NCI-H2107 treated with DMSO at 0.1 percent for 48 hours (cell line): ENCODE results near the gene SEC14L5.

Experiments
- DNase-seq: peaks from one replicate; lab custom pipeline; 2025; ENCODE audit not compliant: unreplicated experiment; lab: John Stamatoyannopoulos, UW

Gene SEC14L5

GRCh38 chr16:4957720-4958509 lies at the start of gene SEC14L5:
Gene SEC14L5, plus strand, starts transcription at chr16:4958330. Its CDS starts 994 bp downstream, at chr16:4959324.
- DNase-seq: peak; percentile 93

- no peak for DNase-seq
These were observed 49.2 kb upstream of the SEC14L5 start for GRCh38 chr16:4908854-4909401.

DNA sequence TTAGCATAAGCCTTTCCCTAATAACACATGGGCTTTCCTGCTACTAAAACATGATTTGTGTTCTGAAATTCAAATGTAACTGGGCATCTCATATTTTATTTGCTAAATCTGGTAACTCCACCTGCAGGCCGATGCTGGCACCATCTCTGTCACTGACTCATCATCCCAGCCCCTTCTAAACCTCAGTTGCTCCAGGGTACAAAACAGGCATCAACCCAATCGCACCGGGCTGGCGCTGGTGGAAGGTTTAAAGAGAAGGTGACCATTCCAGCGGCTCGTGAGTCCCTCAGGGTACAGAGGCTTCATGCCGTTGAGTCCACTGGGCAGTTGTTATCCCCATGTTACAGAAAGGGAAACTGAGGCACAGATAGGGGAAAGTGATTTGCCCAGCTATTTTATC lies 48.3 kb upstream of the SEC14L5 start:
- no peak for DNase-seq

GRCh38 chr16:4910828-4911227 lies 47.3 kb upstream of the SEC14L5 start:
- no peak for DNase-seq

DNA sequence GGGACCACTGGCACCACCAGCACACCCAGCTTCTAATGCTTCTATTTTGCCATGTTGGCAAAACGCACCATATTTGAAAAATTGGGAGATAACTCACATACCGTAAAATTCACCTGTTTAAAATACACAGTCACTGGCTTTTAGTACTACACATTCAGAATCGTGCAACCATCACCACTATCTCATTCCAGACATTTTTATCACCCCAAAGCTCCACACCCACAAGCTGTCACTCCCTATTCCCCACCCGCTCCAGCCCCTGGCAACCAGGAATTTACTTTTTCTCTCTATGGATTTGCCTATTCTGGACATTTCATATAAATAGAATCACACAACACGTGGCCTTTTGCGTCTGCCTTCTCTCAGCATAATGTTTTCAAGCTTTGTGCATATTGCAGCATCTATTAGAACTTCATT lies 46.2 kb upstream of the SEC14L5 start:
- DNase-seq: no peak

GRCh38 chr16:4913130-4913773 lies 44.9 kb upstream of the SEC14L5 start:
- no peak for DNase-seq

DNA sequence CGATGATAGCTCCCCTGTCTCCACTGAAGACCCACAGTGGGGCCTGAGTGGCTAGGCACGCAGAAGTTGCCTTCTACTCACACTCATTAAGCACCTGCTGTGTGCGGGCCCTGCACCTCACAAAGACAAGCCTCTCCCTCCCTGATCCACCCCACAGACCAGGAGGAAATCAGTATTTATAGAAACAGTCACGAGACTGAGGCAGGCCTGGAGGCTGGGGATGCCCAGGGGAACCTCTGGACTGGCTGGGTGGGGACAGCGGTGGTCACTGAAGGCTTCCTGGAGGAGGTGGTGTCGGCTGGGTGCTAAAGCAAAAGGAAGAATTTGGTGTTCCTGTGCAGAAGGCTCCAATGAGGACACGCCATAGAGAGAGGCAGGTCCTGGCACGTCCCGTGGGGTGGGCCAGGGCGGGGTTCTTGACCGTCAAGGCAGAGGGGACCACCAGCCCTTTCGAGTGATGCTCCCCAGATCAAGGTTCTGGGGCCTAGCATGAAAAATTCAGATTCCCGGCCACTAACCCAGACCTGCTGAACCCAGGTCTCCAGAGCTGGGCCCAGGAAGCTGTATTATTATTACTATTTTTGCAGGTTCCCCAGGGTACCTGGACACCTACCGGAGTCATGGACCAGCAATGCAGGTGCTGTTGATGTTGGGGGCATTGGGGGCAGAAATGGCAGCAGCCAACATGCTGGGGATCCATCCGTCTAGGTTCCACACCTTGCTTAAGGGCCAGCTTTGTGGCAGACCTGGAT lies 44.2 kb upstream of the SEC14L5 start:
- no peak for DNase-seq

DNA sequence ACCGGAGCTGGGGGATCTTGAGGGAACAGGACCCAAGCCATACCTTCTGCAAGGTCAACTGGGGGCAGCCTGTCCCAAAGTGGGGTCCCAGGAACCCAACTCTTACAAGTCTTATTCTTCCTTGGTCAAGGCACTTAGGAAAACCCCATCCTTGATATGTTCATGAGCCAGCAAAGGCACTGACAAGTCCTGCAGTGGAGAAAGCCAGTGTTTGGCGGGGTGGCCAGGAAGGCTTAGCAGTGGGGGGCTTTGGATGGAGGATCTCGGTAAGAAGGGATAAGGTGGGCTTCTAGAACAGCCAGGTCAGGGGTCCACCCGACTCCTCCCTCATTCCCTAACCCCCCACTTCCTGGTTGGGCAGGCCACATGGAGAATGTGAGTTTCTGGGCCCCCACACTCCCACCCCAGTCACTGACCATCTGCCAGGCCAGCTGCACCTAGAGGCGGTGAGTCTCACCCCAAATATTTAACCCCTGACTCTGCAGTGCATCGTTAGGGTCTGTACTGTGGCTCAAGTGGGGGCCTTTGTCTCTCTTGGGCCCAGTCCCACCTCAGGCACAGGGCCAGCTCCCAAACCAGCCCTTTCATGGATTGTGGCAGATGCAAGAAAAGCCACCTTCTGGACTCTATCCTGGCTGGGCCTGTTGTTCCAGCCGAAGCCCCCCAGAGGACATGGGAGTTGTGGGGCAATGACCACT lies 43.5 kb upstream of the SEC14L5 start:
- DNase-seq: no peak

DNA sequence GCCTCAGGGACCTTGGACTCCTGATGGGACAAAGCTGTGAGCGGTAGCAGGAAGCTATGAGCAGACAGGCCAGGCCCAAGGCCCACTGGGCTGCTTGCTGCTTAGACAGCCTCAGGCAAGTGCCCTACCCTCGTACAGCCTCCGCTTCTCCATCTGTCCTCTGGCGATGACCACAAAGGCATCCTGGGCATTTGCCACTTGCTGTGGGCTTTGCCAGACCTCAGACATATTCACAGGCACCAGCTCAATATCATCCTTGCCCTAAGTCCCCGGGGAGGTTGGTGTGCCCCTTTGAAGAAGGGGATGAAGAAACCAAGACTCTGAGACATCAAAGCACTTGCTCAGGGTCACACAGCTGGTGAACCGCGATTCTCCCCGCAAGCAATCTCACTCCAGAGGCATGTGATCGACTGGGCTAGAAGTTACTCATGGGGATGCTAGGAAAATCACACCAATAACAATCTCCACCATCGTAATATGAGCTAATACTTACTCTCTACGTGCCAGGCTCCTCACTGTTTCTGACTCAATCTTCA lies 42.8 kb upstream of the SEC14L5 start:
- no peak for DNase-seq

DNA sequence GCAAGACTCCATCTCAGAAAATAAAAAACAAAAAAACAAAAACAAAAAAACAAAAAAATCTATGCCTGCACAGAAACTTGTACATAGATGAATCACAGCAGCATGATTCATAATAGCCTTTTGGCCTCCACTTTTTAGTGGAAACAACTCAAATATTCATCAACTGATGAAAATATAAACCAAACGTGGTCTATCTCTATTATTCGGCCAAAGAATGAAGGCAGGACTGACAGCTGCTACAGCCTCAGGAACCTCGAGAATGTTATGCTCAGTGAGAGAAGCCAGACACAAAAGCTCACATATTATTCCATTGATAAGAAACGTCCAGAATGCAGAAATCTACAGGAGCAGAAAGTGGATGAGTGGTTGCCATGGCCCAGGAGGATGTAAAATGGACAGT lies 41.0 kb upstream of the SEC14L5 start:
- no peak for DNase-seq

DNA sequence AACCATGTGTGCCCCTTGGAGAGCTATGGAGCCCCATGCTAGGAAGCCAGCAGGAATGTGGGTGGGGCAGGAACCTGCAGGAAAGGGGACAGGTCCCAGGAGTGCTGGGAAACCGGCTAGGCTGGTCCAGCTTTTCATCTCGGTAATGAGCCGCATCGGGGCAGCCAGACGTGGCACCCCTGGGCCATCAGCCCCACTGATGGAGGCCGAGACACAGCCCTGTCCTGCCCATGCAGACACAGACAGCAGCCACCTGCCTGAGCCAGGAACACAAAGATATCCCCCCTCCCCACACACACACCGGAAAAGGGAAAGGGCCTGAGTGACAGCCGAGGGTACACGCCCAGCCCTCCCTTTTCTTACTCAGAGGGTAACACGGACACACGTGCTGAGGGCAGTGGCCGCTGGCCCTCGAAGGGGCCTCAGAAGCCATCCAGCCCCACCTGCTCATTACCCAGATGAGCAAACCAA lies 39.3 kb upstream of the SEC14L5 start:
- no peak for DNase-seq

- DNase-seq: no peak
These were observed 37.3 kb upstream of the SEC14L5 start for GRCh38 chr16:4920826-4921225.

GRCh38 chr16:4922721-4923342 lies 35.3 kb upstream of the SEC14L5 start:
- no peak for DNase-seq

GRCh38 chr16:4923853-4924252 lies 34.3 kb upstream of the SEC14L5 start:
- no peak for DNase-seq

GRCh38 chr16:4924593-4925292 lies 33.4 kb upstream of the SEC14L5 start:
- DNase-seq: no peak

DNA sequence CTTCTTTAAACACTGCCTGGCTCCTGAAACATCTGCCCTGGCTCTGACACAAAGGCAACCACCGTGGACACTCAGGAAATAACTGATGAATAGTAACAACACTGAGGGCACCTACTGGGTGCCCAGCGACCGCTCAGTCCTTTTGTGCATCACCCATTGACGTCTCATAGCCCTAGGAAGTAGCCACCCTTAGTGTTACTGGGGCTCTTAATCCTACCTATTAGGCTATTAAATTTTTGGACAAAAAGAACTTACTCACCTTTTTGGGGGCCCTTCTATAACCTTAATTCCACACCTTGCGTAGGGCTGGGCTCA lies 32.9 kb upstream of the SEC14L5 start:
- DNase-seq: no peak

DNA sequence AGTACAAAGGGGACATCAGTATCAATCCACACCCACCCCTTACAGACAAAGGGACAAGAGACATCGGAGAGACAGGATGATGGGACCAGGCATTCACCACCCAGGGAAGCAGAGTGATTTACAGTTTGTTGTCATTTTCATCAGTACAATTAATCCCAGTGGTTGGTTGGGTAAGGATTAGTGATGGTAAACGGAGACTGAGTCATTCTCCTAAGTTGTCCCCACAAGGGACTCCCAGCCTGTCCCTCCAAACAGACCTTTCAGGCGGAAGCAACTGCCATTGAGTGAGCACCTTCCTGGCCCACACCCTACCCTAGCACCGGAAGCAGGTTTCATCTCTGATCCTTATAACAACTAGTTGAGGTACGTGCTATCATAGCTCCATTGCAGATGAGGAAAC lies 32.3 kb upstream of the SEC14L5 start:
- DNase-seq: no peak

GRCh38 chr16:4926928-4927327 lies 31.2 kb upstream of the SEC14L5 start:
- DNase-seq: no peak

GRCh38 chr16:4927661-4928060 lies 30.5 kb upstream of the SEC14L5 start:
- DNase-seq: no peak

- no peak for DNase-seq
These were observed 29.9 kb upstream of the SEC14L5 start for GRCh38 chr16:4928227-4928626.
